HG02763 (cell line): ENCODE results near the gene PKNOX2.

Experiments used
- ATAC-seq: cut with Tn5 transposase; IDR thresholded peaks from one replicate; pipeline ENCODE4 v1.9.1; 2021; ENCODE audit warnings: mild to moderate bottlenecking, moderate library complexity; ENCODE audit not compliant: unreplicated experiment

The PKNOX2 gene

GRCh38 chr11:125305345-125305744 is 140.8 kb downstream of the PKNOX2 start:
- no peak for ATAC-seq

- no peak for ATAC-seq
Measured at GRCh38 chr11:125306476-125306875, 141.9 kb downstream of the PKNOX2 start.

- ATAC-seq, result no peak
Measured at GRCh38 chr11:125308246-125308645, 143.7 kb downstream of the PKNOX2 start.

GRCh38 chr11:125312391-125312790 is 147.8 kb downstream of the PKNOX2 start:
- no peak for ATAC-seq

- no peak for ATAC-seq
Measured at GRCh38 chr11:125312812-125313211, 148.3 kb downstream of the PKNOX2 start.

- no peak for ATAC-seq
Measured at GRCh38 chr11:125313271-125314219, 149.0 kb downstream of the PKNOX2 start.

- no peak for ATAC-seq
Measured at GRCh38 chr11:125314276-125315078, 149.9 kb downstream of the PKNOX2 start.

GRCh38 chr11:125315079-125315740 is 150.7 kb downstream of the PKNOX2 start:
- ATAC-seq, result no peak

GRCh38 chr11:125317416-125317815 is 152.9 kb downstream of the PKNOX2 start:
- no peak for ATAC-seq

- no peak for ATAC-seq
Measured at GRCh38 chr11:125319649-125320048, 155.1 kb downstream of the PKNOX2 start.

GRCh38 chr11:125320347-125321076 is 156.0 kb downstream of the PKNOX2 start:
- ATAC-seq, result no peak

- ATAC-seq, result no peak
Measured at GRCh38 chr11:125322289-125322688, 157.7 kb downstream of the PKNOX2 start.

GRCh38 chr11:125325196-125325595 is 160.6 kb downstream of the PKNOX2 start:
- ATAC-seq, result no peak

GRCh38 chr11:125326126-125326525 is 161.6 kb downstream of the PKNOX2 start:
- no peak for ATAC-seq

GRCh38 chr11:125327518-125328224 is 163.1 kb downstream of the PKNOX2 start:
- no peak for ATAC-seq

- ATAC-seq, result no peak
Measured at GRCh38 chr11:125328225-125328580, 163.7 kb downstream of the PKNOX2 start.

GRCh38 chr11:125329786-125330185 is 165.2 kb downstream of the PKNOX2 start:
- no peak for ATAC-seq

- ATAC-seq, result no peak
Measured at GRCh38 chr11:125330462-125331325, 166.1 kb downstream of the PKNOX2 start.
